GM19467 (cell line): ENCODE data around the gene FER.
"Not testable (repeated sequence)": the region's sequence is repeated elsewhere in the genome, so short reads cannot be mapped to it uniquely, and the experiment has no call there.

Source experiments
- ATAC-seq: cut with Tn5 transposase; IDR thresholded peaks from one replicate; pipeline ENCODE4 v1.9.1; 2021; ENCODE audit warnings: mild to moderate bottlenecking, moderate library complexity; ENCODE audit not compliant: unreplicated experiment

The FER gene

DNA sequence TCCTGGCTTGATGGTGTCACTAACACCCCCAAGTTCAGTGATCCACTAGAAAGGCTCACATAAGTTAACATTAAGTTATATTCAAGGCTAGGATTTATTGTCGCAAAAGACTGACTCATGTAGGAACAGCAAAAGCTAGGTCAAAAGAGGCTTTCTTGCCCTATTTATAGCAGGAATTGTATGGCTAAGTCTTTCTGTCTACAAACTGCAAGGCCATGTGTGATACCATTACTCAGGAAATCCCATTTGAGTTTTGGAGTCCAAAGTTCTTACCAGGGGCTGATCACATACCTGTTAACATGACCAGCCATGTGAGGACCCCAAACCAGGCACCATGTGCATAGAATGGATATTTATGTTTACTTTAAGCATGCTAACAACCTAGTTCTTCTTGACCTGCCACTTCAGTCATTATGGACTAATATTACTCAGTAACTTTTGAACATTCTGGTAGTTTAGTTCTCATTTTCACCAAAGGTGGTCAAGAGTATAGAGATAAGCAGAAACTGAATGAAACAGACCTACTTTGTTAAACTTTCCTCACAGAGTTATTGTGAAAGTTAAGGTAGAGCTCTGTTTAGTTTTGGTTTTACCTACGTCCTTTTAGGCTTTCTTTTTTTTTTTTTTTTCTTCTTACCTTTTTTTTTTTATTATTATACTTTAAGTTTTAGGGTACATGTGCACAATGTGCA is 281.1 kb downstream of the FER start:
- ATAC-seq, result peak; percentile 52

DNA sequence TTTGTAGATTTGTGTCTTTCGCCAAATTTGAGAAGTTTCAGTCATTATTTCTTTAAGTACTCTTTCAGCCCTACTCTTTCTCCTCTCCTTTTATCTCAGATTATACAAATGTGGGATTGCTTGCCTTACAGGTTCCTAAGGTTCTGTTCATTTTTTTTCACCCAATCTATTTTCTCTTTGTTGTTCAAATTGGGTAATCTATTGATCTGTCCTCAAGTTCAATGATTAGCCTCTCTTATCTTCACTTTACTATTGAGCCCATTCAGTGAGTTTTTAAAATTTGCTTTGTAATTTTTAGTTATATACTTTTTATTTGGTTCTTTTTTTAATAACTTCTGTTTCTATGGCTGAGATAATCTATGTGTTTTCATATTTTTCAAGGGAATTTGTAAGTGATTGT is 282.1 kb downstream of the FER start:
- ATAC-seq, result no peak

- no peak for ATAC-seq
Observed at GRCh38 chr5:109030360-109031143, 282.9 kb downstream of the FER start.

GRCh38 chr5:109034306-109034705 is 286.6 kb downstream of the FER start:
- ATAC-seq, result no peak

DNA sequence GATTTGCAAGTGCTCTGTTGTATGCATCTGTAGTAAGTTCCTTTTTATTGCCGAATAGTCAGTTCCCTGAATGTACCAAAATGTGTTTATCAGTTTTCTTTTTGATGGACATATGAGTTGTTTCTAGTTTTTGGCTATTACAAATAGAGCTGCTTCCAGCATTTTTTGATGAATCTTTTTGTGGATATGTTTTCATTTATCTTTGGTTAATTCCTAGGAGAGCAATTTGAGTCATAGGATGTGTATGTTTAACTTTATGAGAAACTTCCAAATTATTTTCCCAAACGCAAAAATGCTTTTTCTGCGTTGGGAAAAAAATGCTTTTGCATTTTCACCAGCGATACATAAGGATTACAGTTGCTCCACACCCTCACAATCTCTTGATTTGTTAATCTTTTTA is 287.7 kb downstream of the FER start:
- no peak for ATAC-seq

DNA sequence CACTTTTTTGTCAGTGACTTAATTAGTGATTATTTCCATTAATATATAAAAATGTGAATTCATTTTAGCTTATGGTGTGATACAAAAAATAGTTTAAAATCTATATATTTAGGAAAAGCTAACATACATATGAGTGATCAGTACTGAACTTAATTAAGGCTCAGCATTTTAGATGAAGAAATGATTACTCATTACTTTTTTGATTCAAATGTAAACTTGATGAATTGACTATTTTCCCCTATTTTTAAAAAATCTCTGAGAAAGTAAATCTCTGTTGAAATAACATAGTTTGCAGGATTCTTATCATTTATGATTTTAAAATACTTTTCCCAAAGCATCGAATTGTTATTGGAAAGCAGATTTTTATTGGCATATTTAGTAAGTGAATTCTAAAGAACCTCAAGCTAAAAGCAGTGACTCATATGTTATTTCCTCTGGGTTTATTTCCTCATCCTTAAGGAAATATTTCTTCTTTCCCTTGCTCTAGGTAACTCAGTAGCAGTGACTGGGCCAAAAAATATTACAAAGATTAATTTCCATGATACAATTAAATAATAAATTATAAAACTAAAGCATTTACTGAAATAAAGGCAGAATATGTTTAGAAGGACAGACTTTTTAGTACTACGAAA is 290.6 kb downstream of the FER start:
- no peak for ATAC-seq

GRCh38 chr5:109041317-109041716 is 293.6 kb downstream of the FER start:
- no peak for ATAC-seq

DNA sequence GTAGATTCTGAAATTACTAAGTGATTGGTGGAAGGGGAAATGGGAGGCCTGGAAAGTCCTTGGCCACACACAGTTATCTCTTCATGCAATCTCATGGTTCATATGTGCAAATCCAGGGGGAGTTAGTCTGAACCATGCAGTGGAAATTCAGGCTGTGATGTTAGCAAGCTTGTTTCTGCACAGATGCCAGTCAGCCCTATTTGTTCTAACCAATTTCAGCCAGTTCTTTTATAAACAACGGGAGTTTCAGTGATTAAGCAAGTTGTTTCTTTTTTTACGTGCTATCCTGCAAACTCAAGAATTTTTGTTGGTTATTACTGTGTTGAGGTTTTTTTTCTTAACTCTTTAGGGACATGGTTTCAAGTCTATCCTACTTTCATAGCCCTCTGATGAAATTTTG is 298.0 kb downstream of the FER start:
- no peak for ATAC-seq

DNA sequence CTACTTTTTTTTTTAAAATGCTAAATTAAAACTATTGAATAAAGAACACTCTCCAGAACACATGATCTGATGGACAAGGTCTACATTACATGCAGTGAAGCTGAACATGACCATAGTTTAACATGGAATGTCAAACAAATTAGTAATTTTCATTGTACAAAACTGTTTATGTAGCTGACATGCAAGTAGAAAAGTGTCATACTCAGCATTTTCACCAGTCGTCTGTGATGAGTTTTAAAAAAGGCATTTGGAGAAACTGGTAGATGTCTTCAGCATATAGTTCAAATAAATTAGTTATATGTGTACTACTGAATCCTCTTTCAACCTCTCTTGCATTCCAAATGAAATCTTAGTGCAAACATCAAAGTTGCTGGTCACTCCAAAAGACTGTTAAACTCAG is 301.9 kb downstream of the FER start:
- no peak for ATAC-seq

DNA sequence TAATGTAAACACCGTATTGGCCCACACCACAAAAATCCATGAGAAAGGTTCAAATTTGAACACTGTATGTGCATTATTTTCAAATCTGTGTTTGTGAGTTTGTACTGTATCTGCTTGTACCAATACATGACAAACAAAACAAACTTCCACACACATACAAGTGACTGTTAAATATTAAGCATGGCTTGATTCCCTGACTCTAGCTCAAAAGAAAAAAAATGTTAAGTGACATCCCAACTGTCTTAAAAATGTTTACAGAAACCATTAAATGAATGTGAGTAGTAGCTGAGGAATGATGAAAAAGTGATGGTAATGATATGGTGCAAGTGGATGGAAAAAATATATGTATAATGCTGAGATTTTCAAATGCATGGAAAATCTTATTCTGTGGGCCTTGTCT is 302.6 kb downstream of the FER start:
- not testable (repeated sequence) for ATAC-seq

- ATAC-seq, result not testable (repeated sequence)
Observed at GRCh38 chr5:109052216-109052615, 304.5 kb downstream of the FER start.

GRCh38 chr5:109053995-109054417 is 306.3 kb downstream of the FER start:
- ATAC-seq, result no peak

GRCh38 chr5:109060378-109061025 is 312.8 kb downstream of the FER start:
- ATAC-seq, result no peak

DNA sequence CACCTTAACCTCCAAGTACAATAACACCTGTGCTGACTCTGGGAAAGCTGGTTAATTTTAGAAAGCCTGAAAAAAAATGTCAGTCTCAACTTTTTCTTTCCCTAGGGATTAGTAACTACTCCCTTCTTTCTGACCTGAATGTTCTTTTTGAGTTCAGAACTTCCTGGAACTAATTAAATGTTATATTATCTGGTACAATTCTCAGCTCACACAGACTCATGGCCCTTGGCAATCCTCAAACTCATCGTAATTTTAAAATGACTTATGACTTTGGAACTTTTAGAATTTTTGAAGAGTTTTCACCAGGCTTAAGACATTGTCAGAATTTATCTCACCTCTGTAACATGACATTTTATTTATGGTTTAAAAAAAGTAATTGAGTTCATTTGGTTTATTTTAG is 315.0 kb downstream of the FER start:
- no peak for ATAC-seq

GRCh38 chr5:109063223-109063622 is 315.5 kb downstream of the FER start:
- ATAC-seq, result no peak

DNA sequence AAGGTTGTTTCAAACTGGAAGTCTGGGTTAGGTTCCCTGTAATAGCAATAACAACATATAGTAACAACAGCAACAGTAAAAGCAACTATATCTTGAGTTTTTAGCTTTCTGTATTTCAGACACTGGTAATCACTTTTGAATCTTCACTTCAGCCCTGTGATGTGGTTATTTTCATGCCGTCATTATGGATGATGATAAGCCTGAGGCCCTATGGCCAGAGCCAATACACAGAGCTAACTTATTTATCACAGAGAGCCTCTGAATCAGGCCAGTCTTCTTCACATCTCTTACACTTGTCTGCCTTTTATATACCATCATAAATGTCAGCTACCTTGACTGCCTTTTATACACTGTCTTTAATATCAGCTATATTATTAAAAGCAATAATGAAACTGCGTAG is 329.0 kb downstream of the FER start:
- ATAC-seq, result no peak

DNA sequence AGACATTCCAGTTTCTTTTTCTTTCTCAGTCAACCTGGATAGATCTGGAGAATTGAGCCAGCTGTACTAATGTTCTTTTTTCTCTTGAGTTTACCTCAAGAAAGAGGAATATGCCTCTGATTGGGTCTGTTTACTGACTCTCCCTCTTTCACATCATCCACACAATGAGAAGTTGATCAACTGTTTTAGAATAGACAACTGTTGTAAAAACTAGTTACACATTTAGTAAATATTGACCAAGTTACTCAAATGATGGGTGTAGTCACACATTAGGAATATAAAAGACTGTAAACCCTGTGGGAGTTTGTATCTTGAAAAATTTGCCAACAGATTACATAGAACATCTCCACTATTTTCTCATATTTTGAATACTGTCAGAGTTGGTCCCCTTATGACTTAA is 330.8 kb downstream of the FER start:
- ATAC-seq, result no peak

GRCh38 chr5:109080481-109080880 is 332.8 kb downstream of the FER start:
- ATAC-seq, result no peak

DNA sequence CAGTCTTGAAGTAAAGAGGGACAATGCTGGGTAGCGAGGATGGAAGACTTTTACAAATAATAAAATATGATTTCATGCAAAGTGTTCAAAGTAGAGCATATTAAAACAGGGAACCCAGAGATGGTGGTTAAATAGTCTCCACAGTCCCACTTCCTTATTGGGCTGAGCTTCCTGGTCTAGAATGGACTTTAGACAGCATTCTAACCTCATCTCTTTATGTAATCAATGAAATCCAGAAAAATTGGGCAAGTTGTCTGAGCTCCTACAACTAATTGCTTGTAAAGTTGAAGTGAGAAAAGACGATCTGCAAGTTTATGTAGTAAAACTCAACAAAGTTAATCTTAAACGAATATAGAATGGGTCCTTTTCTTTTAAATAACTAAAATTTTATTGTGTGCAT is 333.2 kb downstream of the FER start:
- no peak for ATAC-seq

GRCh38 chr5:109083937-109084336 is 336.2 kb downstream of the FER start:
- ATAC-seq, result no peak

GRCh38 chr5:109089191-109089590 is 341.5 kb downstream of the FER start:
- ATAC-seq, result no peak

GRCh38 chr5:109099081-109099480 is 351.4 kb downstream of the FER start:
- ATAC-seq, result no peak
